Mesodermal cell (in vitro differentiated cells): Measurements from ENCODE around the gene RAB34. TPM values are rescaled to one million over a fixed set of nuclear protein-coding genes. Genes with fewer than 3 reads are reported as not detected.
A peak's percentile ranks its signal among the peaks of the same experiment; 100 is the strongest.

Experiments used
- H3K27ac ChIP-seq: 2 replicates; pipeline ENCODE4 v1.7.0; 2013; ENCODE audit warnings: mild to moderate bottlenecking, low read depth, low read length, moderate library complexity; ENCODE audit not compliant: severe bottlenecking
- H3K36me3 ChIP-seq: 2 replicates; pipeline ENCODE4 v1.7.1; 2013; ENCODE audit warnings: mild to moderate bottlenecking, low read length, moderate library complexity; ENCODE audit not compliant: control insufficient read depth, insufficient read depth
- H3K4me1 ChIP-seq: one replicate; pipeline ENCODE4 v1.7.1; 2013; ENCODE audit warnings: mild to moderate bottlenecking, low read length; ENCODE audit not compliant: insufficient read depth, control insufficient read depth, poor library complexity, severe bottlenecking
- H3K4me3 ChIP-seq: 2 replicates; pipeline ENCODE4 v1.7.0; 2013; ENCODE audit warnings: low read length, control low read depth, mild to moderate bottlenecking; ENCODE audit not compliant: insufficient read depth, poor library complexity, severe bottlenecking; ENCODE audit errors: extremely low read depth
- H3K9me3 ChIP-seq: 2 replicates; pipeline ENCODE4 v1.7.1; 2013; ENCODE audit warnings: mild to moderate bottlenecking, low read length, moderate library complexity; ENCODE audit not compliant: control insufficient read depth
- WGBS, 2 experiments: methylation state at CpG; one replicate each; pipeline ENCODE4 v1.1.5; 2013; ENCODE audit warnings: missing lambda C conversion rate in 2 of 2; ENCODE audit not compliant: insufficient coverage in 2 of 2; 5-methylcytosine and 5-hydroxymethylcytosine counted together
- polyA plus RNA-seq, 2 experiments: library from polyadenylated mRNA; stranded (reverse); fragments of 50-300 nt; gene quantifications; one replicate each; pipeline ENCODE4 v1.2.3, GENCODE V29; 2013

Gene RAB34, protein sequence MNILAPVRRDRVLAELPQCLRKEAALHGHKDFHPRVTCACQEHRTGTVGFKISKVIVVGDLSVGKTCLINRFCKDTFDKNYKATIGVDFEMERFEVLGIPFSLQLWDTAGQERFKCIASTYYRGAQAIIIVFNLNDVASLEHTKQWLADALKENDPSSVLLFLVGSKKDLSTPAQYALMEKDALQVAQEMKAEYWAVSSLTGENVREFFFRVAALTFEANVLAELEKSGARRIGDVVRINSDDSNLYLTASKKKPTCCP
- 209 TPM for polyA plus RNA-seq (2013, experiment 1 of 2)
- polyA plus RNA-seq (2013, experiment 2 of 2): 185 TPM

DNA sequence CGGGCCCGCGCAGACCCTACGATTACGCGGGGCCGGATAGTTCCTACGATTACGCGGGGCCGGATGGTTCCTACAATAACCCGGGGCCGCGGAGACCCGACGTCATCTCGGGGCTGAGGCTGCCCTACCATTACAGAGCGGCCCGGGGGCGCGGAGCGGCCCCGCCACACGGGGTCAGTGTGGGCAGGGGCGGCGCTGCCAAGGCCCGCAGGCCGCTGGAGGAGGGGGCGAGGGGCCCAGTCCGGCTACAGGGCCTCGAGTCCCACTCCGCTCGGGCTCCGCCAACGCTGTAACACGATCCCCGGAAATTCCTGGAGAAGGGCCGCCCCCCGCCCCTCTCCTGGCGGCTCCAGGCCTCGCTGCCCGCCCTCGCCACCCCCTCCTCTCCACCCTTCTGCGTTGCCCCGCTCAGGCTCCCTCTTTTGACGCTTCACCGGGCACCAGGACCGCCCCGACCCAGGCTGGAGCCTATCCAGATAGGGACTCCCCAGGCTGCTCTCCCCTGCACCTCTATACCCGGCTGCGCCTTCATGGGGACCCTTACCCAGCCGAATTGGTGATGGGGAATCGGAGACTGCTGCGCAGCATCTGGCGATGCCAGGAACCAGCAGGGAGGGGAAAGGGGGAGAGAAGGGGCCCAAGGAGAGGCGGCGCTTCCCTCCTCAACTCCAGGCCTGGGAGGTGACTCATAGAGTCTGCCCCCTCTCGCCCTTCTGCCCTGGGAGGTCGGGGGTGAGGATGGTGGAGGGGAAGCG lies at the start of gene RAB34:
Gene RAB34 (minus strand): TSS at position 291 of the 755 bp plus-strand sequence. CDS start 602 bp downstream, outside the sequence.
- H3K9me3 ChIP-seq: no peaks in the 10 kb centered on the region
- WGBS, 2 experiments: 0 to 1% methylated on average over 37 to 40 of the region's 60 CpGs
- H3K4me1 ChIP-seq: peaks cover 17% of the 10 kb centered on the region
- H3K4me3 ChIP-seq: peak within 1 kb of the TSS; percentile 93
- H3K36me3 ChIP-seq: peaks cover 52% of the 10 kb centered on the region
- peak within 1 kb of the TSS; percentile 97 for H3K27ac ChIP-seq

DNA sequence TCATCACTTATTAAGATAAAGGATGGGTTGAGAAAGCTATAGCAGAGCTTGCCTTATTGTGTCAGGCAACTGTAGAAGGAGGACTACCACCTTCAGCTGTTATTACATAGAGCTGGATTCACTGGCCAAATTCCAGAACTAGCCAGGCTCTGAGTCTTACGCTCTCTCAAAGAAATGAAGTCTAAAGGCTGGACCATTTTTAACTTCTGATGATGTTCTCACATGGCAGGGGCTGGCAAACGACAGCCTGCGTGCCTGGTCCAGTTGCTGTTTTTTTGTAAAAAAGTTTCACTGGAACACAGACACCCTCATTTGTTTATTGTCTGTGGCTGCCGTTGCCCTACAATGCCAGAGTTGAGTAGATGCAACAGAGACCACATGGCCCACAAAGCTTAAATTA lies 47.4 kb upstream of the RAB34 start:
- H3K9me3 ChIP-seq: no peaks in the 10 kb centered on the region
- WGBS, 2 experiments: 95 to 97% methylated on average over 3 of the region's 4 CpGs
- H3K36me3 ChIP-seq: peaks cover 50% of the 10 kb centered on the region
- H3K4me3 ChIP-seq: no peak overlapping the region
- no peak overlapping the region for H3K27ac ChIP-seq
- no peaks in the 10 kb centered on the region for H3K4me1 ChIP-seq

DNA sequence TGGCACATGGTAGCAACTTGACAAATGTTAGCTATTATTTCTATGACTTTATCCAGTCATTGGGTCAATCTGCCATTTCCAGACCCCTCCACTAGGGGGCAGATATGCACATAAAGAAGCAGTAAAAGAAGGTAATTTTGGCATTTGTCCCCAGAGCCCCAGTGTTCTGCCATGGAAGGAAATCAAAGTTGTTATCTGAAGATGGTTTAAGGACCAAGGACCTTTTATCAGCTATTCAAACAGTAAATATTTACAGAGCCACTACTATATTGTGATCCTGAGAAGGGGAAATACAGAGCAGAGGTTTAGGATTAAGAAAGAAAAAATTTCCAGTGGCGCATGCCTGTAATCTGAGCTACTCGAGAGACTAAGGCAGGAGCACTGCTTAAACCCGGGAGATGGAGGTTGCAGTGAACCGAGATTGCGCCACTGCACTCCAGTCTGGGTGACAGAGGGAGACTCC lies 46.2 kb upstream of the RAB34 start:
- WGBS, 2 experiments: 100% methylated on average over 2 to 3 of the region's 5 CpGs
- Histone ChIP-seq H3K27ac (no peak overlapping the region), H3K36me3 (peaks cover 62% of the 10 kb centered on the region), H3K4me3 (no peak overlapping the region), H3K9me3 (no peaks in the 10 kb centered on the region), H3K4me1 (no peaks in the 10 kb centered on the region)

DNA sequence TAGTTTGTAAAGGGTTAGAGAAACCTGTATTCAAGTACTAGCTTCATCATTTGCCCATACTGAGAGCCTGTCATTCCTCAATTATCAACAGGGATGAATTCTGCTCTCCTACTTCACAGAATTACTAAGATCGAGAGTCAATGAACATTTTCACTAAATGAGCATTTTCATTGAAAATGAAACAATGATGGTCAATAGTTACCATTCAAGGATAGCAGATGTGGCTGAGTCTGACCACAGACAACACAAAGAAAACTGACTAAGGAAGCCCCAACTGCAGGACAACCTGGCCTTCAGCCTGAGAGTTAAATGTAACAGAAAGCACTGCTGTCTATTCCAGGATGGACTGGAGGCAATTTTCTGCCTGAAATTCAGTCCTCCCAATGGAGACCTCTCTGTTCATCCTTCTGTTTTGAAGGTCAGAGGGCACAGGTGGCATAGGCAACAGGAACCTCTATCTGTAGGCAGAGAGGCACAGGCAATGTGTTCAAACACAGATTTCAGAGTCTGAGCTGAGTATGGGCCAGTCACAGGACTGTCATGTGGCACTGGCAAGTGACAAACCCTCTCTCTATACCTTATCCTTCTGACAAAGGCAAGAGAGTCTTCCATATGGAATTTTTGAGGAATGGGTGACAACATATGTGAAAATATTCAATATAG lies 45.6 kb upstream of the RAB34 start:
- Histone ChIP-seq H3K4me1 (no peaks in the 10 kb centered on the region), H3K4me3 (no peak overlapping the region), H3K36me3 (peaks cover 68% of the 10 kb centered on the region), H3K27ac (no peak overlapping the region), H3K9me3 (no peaks in the 10 kb centered on the region)
- whole genome bisulfite sequencing, 2 experiments: no CpG with 5 or more reads among the region's 1 CpG

DNA sequence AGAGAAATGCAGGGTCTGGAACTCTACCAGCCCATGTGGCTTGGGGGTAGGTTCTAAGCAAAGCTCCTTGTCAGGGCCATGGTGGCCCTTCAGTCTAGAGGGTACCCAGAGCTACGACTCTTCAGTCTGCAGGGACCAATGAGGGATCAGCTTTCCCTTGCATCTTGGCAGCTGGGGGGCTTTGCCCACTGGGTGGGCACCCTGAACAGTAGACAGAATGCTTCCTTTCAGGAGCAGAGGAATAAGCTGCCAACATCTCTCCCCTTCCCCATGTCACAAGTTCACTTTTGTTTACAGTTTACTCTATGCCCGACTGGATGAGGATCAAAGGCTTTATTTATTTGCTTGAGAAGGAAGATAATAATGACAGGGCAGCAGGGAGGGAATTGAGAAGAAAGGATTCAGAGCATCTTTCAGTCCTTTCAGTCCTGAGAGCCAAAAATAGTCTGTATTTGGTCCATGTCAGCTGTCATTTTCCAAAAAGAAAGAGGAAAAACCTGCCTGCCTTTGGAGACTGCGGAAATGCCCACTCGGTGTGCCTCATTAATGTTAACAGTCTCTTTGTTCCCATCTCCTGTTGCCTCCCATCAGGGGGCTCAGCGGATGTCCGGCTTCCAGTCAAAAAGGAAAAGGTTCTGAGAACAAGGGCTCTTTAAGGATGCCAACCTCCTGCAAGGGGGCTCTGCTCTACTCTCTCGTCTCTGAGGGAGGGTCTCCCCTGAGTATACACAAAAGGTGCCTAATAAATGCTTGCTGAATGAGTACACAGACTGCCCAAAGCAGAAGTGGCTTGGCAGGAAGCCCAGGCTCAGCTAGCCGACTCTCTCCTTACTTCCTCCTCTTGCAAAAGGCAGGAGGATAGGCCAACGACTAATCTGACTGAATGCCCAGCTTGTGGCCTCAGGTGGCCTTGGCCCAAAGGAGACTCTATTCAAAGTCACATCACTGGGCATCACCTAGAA lies 43.2 kb upstream of the RAB34 start:
- H3K36me3 ChIP-seq: peaks cover 70% of the 10 kb centered on the region
- H3K4me3 ChIP-seq: no peak overlapping the region
- H3K27ac ChIP-seq: peak overlapping the region; percentile 39
- H3K4me1 ChIP-seq: peaks cover 2% of the 10 kb centered on the region
- H3K9me3 ChIP-seq: no peaks in the 10 kb centered on the region
- WGBS, 2 experiments: 25 to 45% methylated on average over 2 to 6 of the region's 9 CpGs

DNA sequence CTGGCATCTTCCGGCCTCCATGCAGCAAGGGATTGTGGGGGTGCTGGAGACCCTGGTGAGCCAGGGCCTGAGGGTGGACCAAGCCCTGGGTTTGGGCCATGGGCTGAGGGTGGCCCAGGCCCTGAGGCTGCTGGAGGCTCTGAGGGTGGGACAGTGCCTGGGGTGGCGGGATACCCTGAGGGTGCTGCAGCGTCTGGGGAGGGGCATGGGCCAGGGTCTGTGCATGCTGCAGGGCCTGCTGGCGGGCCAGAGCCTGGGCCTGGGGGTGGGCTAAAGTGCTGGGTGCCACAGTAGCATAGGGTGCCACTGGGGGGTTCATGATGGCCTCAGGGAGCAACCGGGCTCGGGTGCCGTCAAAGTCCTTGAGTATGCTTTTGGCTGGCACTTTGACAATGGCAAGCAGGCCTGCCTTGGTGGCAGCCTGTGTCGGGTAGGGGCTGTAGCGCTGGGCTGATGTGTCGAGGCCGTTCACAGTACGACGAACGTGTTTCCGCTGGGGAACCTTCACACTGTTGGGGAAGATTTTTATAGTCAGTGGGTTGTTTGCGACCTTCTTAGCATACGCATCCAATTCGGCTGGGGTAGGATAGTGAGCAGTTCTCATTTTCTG lies 41.7 kb upstream of the RAB34 start:
- Histone ChIP-seq H3K27ac (no peak overlapping the region), H3K4me3 (no peak overlapping the region), H3K4me1 (peaks cover 10% of the 10 kb centered on the region), H3K9me3 (no peaks in the 10 kb centered on the region), H3K36me3 (peaks cover 64% of the 10 kb centered on the region)
- 92 to 96% methylated on average over 18 of the region's 18 CpGs for WGBS, 2 experiments

DNA sequence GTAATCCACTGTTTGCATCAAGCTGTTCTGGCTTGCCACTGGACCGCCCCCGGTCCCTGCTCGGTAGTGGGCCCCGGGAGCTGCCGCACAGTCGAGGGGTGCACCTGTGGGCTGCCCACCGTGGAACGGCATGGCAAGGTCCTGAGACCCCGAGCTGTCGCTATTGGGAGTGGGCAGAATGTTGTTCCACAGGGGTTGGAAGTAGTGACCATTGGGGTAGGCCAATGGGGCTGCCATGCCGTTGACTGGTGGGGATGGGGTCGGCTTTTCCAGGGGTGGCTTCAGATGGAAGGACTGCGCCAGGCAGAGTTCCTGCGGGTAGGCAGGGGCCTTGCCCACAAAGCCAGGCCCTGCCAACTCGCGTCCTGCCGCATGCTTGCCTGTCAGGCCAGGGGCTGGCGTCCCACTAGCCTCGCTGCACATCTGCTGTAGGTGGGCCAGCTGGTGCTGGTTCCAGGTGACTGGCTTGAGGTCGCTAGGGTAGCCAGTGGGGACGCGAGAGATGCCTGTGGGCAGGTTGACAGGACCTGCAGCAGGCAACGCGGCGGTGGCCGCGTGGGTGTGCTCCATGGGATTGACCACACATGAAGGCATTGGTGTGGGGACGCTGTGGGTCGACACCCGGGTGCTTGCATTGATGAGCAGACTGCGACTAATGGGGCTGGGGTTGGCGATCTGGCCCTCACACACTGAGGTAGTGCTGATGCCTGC lies 40.9 kb upstream of the RAB34 start:
- 95 to 97% methylated on average over 32 of the region's 32 CpGs for WGBS, 2 experiments
- Histone ChIP-seq H3K4me3 (no peak overlapping the region), H3K36me3 (peaks cover 70% of the 10 kb centered on the region), H3K9me3 (no peaks in the 10 kb centered on the region), H3K4me1 (peaks cover 10% of the 10 kb centered on the region), H3K27ac (no peak overlapping the region)

DNA sequence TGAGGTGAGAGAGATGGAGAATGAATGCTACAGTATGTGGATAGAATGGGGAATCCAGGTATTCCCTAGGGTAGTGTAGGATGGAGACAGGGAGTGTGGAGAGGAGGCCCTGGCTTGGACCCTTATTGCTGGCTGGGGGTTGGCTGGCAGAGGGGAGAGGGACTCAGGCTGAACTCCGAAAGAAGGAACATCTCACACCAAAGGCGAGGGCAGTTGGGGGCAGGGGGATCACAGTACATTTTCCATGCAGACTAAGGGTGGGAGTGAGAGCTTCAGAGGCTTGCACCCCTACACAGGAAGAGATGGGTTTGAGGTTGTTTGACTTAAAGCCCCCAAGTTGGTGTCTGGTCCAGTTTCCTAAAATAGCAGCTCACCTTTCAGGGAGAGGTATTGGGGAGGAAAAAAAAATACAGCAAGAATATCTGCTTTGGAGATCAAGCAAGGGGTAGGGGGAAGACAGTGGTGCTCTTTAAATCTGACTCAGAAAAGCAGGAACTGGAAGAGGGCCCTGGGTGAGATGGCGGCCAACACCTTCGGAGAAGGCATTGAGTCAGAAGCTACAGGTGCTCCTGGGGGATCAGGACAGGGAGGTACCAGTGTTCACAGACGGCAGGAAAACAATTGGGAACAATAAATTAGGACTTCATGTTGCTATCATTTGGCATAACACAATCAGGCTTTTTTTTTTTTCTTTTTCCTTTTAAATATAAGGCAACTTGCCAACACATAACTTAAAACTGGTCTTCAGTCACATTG lies 38.6 kb upstream of the RAB34 start:
- peaks cover 67% of the 10 kb centered on the region for H3K36me3 ChIP-seq

DNA sequence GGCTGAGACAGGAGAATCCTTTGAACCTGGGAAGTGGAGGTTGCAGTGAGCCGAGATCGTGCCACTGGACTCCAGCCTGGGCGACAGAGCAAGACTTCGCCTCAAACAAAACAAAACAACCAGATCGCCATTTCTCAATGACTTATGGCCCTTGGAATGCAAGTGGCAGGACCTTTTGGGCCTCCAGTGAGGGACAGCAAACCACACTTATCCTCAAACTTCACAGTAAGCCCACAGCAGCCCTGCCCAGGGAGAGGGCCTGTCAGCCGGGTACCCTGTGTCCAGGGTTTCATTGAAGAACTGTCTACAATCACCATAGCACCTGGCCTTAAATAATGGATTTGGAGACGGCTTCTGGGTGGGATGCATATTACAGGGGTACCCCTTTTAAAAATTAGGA lies 37.8 kb upstream of the RAB34 start:
- Histone ChIP-seq H3K27ac (no peak overlapping the region), H3K36me3 (peaks cover 74% of the 10 kb centered on the region), H3K4me1 (peaks cover 10% of the 10 kb centered on the region), H3K4me3 (no peak overlapping the region), H3K9me3 (no peaks in the 10 kb centered on the region)
- 82 to 92% methylated on average over 3 to 5 of the region's 7 CpGs for WGBS, 2 experiments

More for the DNA sequence above, 38.6 kb upstream of the RAB34 start:
- H3K9me3 ChIP-seq: no peaks in the 10 kb centered on the region
- H3K4me1 ChIP-seq: peaks cover 10% of the 10 kb centered on the region
- no peak overlapping the region for H3K4me3 ChIP-seq
- WGBS, 2 experiments: 89 to 93% methylated on average over 2 to 3 of the region's 5 CpGs
- no peak overlapping the region for H3K27ac ChIP-seq
